ENCODE measurements around the gene MFSD2B.
"Not testable (repeated sequence)": the region's sequence is repeated elsewhere in the genome, so short reads cannot be mapped to it uniquely, and the experiment has no call there.

MFSD2B gene

DNA sequence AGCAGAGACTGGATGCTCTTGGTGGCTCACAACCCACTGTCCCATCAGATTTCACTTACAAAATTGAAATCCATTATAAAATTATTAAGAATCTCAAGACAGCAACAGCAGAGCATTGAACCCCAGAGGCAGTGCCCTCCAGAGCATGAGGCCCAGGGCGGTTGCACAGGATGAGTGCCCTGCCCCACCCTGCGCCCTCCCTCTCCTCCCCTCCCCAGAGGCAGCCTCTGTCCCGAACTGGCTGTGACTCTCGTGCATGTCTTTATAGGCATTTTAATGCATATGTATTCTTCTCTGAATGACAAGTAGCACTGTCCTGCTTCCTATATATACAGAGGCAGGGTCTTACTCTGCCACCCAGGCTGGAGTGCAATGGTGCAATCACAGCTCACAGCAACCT, 10.4 kb downstream of the MFSD2B start:
- DNase-seq = no peak

GRCh38 chr2:24021122-24021998, 11.5 kb downstream of the MFSD2B start:
- peak; percentile 12 for DNase-seq

- DNase-seq = no peak
These were observed 12.6 kb downstream of the MFSD2B start for GRCh38 chr2:24022324-24022974.

GRCh38 chr2:24022975-24023575, 13.2 kb downstream of the MFSD2B start:
- no peak for DNase-seq

GRCh38 chr2:24024018-24024417, 14.1 kb downstream of the MFSD2B start:
- no peak for DNase-seq

GRCh38 chr2:24024996-24025663, 15.2 kb downstream of the MFSD2B start:
- DNase-seq = no peak

- no peak for DNase-seq
These were observed 16.3 kb downstream of the MFSD2B start for GRCh38 chr2:24026233-24026632.

DNA sequence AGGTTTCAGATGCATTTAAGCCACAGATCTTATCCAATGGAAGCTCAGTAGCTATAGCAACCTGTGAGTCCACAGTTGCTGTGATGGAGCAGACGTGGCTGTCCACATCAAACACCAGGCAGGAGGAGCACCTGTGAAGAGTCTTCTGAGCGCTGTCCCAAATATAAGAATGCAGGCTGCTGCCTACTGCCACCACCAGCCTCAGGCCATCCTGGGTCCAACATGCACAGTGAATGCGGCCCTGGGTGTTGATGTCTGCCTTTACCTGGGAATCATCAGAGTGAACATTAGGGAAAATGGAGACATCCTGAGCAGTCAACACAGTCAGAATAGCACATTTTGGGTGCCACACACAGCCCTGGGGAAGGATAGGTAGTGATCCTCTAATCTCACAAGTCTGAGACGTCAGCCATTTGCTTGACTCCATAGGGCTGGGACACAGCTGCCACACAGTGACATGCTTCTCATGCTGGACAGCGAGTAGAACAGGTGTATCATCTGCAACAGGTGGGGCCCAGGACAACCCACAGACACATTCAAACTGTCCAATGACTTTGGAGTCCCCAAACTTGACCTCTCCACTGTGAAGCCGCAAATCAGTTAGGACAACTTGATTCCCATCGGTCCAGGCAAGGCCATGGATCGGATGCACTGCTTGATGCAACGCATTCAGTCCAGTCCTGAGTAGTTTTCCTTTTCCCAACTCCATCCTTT, 29.1 kb downstream of the MFSD2B start:
- no peak for DNase-seq

DNA sequence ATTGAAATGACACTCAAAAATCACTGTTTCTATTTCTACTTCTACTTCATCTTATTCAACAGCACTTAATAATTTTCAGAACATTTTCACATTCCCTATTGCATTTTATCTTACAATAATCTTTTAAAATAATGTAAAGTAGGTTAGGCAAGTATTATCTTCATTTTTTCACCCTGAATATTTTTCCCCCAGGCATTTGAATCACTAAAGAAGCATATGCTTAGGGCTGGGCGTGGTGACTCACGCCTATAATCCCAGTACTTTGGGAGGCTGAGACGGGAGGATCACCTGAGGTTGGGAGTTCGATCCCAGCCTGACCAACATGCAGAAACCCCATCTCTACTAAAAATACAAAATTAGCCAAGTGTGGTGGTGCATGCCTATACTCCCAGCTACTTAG, 30.6 kb downstream of the MFSD2B start:
- DNase-seq = no peak

DNA sequence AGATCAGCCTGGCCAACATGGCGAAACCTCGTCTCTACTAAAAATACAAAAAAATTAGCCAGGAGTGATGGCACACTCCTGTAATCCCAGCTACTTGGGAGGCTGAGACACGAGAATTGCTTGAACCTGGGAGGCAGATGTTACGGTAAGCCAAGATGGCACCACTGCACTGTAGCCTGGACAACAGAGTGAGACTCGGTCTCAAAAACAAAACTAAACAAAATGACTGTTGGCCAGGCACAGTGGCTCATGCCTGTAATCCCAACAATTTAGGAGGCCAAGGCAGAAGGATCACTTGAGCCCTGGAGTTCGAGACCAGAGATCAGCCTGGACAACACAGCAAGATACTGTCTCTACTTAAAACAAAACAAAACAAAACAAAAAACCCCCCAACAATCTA, 33.2 kb downstream of the MFSD2B start:
- DNase-seq = not testable (repeated sequence)

- DNase-seq = no peak
These were observed 35.9 kb downstream of the MFSD2B start for GRCh38 chr2:24045511-24046508.

- DNase-seq = no peak
These were observed 36.7 kb downstream of the MFSD2B start for GRCh38 chr2:24046599-24046929.

DNA sequence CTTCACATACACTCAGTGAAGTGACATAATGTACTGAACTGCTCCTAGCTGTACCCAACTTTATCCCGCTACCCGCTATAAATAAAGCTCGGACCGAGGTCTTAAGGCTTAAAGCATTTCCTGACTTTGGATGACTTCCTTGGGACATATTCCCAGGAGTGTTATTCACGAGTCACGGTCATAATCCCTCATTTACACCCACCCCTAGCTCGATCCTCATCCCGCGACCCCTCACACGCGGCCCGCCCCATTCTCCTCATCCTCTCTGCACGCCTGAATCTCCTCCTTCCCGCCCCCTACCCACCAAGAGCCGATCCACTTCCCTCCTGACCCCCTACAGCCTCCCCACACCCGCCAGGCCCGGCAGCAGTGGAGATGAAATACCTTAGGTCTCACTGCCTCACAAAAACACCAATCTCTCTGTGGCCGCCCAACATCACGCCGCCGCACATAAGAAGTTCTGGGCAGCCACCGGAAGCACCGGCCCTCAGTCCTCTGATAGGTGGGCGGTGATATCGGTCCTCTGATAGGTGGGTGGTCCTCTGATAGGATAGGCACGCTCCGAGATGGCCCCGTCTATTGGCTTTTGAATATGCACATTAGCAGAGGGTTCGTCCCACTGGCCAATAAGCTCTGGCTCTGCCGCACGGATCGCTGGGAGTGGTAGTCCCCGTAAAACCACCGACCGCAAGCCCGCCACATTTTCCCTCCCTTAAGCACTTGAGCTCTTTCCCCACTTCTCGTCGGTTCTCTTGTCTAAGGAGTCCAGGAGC, 37.2 kb downstream of the MFSD2B start, which contains the start of gene WDCP:
TSS of gene WDCP (minus strand) at position 462 of the 773 bp plus-strand sequence. CDS start 7,897 bp downstream, outside the sequence.
- DNase-seq = peak; percentile 95

DNA sequence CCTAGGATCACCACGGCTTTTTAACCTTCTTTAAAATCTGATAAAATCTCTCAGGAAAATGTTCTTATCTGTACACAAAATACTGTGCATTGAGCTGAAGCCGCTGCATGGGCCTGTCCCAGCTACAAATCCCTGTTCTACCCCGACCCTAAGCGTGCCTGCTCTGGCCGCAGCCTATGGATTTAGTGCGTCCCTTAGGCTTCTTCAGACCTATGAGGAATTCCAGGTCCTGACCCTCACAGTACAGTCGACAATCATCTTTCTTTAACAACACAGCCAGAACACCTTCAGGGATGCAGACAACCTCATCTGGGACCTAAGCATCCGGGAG, 37.8 kb downstream of the MFSD2B start:
- DNase-seq = no peak

DNA sequence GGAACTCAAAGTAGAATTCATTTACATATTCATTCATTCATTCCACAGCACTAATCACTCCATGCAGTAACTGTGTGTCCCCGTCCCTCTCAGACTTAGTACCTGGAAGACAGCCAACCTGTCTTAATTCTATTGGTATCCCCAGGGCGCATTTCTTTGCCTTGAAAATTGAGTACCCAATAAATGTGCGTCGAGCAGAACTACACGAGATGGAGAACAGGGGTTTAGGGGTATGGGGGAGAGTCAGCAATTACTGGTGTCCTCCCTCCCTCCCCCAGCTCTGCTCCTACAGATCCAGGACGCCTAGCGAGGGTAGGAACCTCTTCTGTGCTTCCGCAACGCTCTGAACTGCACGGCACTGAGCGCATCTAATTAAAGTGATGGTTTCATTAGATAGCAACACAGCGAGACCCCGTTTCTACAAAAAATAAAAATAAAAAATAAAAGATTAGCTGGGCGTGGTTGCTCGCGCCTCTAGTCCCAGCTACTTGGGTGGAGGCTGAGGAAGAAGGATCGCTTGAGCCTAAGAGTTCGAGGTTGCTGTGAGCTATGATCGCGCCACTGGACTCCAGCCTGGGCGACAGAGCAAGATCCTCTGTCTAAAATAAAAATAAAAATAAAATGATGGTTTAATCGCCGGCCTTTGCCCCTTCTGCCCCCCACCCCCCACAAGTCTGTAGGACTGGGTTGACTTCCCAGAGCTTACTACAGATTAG, 39.0 kb downstream of the MFSD2B start:
- no peak for DNase-seq

- peak; percentile 69 for DNase-seq
These were observed 39.7 kb downstream of the MFSD2B start, which contains the start of gene FKBP1B for GRCh38 chr2:24049485-24050021. Gene FKBP1B, plus strand, starts transcription at chr2:24049741. Its CDS starts 109 bp downstream, at chr2:24049850.

GRCh38 chr2:24050041-24050979, 40.4 kb downstream of the MFSD2B start:
- peak; percentile 7 for DNase-seq

DNA sequence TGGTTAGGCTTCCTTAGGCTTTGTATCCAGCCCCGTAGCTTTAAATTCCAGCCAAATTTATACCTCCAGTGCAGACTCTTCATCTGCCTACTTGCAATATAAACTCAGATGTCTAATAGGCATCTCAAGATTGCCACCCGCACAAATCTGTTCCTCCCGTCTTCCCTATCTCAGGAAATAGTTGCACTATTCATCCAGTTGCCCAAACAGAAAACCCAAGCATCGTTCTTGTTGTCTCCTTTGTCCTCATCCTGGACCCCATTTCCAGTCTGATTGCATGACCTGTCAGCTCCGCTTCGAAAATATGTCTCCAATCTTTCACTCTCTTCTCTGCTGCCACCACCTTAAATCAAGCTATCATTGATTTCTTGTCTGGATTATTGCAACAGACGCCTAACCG, 41.9 kb downstream of the MFSD2B start:
- DNase-seq = no peak

Measured in CD4-positive, alpha-beta T cell treated with Interleukin-12 subunit alpha and Interleukin-12 subunit beta, for 1 hour (primary cell).